HG02938 (cell line): ENCODE measurements around the gene OGFR.

Experiments
- ATAC-seq: cut with Tn5 transposase; IDR thresholded peaks from one replicate; pipeline ENCODE4 v1.9.1; 2021; ENCODE audit warnings: mild to moderate bottlenecking, moderate library complexity; ENCODE audit not compliant: unreplicated experiment

Gene OGFR

DNA sequence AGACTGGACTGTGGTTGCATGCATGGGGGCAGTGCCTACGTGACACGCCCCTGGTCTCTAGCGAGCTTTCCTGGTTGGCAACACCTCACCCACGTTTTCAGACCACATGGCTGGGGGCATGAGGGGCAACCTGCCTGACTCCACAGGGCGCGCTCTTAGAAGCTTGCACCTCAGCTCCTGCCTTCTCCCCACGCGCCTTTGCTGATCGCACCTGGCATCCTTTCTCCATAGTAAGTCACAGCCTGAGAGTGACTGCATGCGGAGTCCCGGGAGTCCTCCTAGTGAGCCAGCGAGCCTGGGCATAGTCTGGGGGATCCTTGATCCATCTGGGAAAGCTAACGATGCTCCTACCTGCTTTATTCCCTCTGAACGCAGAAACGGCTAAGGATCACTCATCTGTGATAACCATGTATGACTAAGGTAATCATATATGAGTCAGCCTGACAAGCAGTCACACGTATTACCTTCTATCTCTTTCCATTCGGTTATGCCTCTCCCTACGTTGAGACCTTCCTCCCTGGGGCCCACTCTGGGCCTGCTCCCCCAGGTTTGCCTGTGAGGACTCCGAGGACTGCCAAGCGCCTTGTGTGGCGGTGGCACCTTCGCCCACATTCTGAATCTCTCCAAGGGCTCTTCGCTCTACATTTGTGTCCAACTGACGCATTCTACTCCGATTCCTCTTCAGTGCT, 52.4 kb downstream of the OGFR start:
- no peak for ATAC-seq

DNA sequence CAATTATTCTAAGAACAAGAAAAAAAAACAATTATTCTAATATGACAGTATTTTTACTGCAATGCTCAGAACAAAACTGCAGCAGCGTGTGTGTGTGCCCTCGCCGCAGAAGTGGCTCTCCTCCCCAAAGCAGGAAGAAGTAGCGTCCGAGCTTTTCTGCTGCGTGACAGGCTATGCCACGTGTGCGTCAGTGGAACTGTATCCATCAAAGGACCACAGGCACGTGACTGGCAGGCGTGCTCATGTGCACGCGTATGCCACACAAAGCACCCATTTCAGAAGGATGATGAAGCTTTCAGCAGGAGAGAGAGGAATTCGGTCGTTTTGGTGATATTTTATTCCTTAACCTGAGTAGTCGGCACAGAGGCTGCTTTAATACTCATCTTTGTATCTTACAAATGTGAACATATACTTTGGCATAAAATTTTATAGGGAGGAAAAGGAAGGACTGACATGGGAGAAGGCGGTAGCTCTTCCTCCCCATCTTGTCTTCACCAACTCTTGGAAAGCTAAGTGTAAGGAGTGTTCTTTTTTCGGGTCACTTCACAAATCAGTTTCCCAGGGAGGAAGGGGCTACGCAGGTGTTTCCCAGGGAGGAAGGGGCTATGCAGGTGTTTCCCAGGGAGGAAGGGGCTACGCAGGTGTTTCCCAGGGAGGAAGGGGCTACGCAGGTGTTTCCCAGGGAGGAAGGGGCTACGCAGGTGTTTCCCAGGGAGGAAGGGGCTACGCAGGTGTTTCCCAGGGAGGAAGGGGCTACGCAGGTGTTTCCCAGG, 53.6 kb downstream of the OGFR start:
- ATAC-seq: no peak

DNA sequence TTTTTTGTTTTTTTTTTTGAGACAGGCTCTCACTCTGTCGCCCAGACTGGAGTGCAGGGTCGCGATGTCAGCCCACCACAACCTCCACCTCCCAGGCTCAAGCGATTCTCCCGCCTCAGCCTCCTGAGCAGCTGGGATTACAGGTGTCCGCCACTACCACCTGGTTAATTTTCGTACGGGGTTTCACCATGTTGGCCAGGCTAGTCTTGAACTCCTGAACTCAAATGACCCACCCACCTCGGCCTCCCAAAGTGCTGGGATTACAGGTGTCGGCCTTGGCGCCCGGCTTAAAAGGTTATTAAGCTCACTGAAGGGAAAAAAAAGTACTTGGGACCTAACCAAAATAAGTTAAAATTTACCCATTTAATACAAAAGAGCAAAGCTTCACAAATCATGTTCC, 55.1 kb downstream of the OGFR start:
- no peak for ATAC-seq

DNA sequence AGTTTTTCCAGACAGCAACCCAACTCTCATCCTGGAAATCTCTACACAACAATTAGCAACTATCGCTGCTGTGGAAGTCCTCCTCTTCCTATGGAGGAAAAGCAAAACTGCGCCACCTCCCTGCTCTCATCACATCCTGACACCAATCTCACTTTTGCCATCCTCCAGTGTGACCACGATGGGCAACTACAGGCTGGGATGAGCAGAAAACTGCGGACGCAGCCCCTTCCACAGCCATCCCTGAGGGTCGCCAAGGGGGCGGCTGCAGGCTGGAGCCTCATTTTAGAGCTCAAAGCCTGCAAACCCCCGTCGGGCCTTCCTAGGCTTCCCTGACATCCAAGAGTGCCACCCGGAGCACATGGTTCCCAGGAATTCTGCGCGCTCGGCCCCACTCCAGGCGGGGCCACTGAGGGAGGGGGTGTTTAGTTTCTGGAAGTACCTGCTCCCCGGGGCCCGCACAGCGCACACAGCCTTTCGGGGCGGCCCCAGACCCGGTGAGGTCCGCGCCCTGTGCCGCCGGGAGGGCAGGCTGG, 55.8 kb downstream of the OGFR start:
- ATAC-seq: no peak

DNA sequence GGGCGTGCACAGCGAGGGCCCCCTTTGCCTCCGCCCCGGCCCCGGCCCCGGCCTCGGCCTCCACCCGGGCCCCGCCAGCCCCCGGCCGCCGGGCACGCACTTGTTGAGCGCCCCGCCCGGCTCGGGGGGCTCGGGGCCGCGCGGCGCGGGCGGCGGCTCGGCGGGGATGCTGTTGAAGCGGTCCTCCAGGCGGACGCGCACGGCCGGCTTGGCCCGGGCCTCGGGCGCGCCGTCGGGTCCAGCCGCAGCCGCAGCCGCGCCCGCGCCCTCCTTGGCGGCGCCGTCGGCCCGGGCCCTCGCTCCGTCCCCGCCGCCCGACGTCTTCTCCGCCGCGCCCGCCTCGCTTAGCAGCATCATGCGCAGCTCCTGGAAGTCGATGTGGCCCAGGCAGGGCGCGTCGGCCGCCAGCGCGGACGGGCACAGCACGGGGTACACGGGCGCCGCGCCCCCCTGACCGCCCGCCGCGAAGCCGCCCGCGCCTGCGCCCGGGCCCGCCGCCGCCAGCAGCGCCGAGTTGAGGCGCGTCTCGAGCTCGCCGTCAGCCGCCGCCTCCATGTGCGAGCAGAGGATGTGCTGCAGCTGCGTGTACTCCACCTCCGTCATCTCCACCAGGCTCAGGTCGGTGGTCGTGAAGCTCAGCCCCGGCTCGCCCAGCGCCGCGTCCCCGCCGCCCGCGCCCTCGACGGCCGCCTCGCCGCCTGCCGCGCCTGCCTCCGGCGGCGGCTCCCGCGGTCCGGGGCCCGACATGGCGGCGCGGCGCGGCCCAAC, 56.5 kb downstream of the OGFR start:
- ATAC-seq: peak; percentile 36

DNA sequence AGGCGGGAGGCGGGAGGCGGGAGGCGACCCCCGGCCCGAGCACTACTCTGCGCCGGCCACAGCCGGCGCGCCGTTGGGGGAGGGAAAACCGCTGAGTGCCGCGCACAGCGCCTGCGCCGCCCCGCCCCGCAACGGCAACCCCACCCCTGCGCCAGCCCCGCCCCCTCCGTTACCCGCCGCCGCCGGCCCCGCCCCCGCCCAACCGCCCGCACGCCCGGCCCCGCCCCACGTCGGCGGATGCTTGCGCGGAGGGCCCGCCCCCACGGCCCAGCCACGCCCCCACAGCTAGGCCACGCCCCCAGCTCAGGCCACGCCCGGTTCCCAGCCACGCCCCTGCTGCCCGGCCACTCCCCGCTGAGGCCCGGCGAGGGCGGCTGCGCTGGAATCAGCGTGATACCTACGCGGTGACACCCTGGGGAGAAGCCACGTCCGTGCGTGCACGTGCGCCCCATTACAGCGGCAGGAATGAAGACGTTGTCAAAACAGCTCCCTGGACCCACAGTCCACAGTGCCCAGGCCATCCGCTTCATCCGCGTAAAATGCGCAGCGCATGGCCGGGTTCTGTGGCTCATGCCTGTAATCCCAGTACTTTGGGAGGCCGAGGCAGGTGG, 57.2 kb downstream of the OGFR start, which contains the start of gene TCFL5:
TSS of gene TCFL5 (minus strand) at position 97 of the 611 bp plus-strand sequence. CDS start 152 bp downstream, outside the sequence.
- ATAC-seq: peak; percentile 47
